Nephron (organoid): ENCODE results near the gene ING3.

Source experiments
- H3K27ac Mint-ChIP-seq, 3 experiments: 2 replicates each; pipeline ENCODE4 v1.8.0; 2020; ENCODE audit warnings: mixed read lengths in 3 of 3, mild to moderate bottlenecking in 2 of 3, moderate library complexity in 1 of 3
- H3K27me3 Mint-ChIP-seq: 2 replicates; pipeline ENCODE4 v1.8.0; 2021; ENCODE audit warnings: low read depth, mild to moderate bottlenecking, moderate library complexity, mixed read lengths
- H3K36me3 Mint-ChIP-seq: 2 replicates; pipeline ENCODE4 v1.8.0; 2020; ENCODE audit warnings: low read depth, mixed read lengths
- H3K4me1 Mint-ChIP-seq: 2 replicates; pipeline ENCODE4 v1.8.0; 2020; ENCODE audit warnings: mixed read lengths
- H3K4me3 Mint-ChIP-seq, 3 experiments: 2 replicates each; pipeline ENCODE4 v1.8.0; 2020; ENCODE audit warnings: mild to moderate bottlenecking in 3 of 3, mixed read lengths in 3 of 3, moderate library complexity in 2 of 3
- H3K9me3 Mint-ChIP-seq: 2 replicates; pipeline ENCODE4 v1.8.0; 2020; ENCODE audit warnings: mixed read lengths
- TF ChIP-seq, protein P1 (sequence below), 3 experiments: fragments of 200-600 bp; sonication (generic); IDR thresholded peaks; one replicate each; pipeline ENCODE4 v1.5.0; 2021; ENCODE audit warnings: antibody characterized with exemption in 3 of 3; ENCODE audit not compliant: unreplicated experiment in 3 of 3

ING3 gene

DNA sequence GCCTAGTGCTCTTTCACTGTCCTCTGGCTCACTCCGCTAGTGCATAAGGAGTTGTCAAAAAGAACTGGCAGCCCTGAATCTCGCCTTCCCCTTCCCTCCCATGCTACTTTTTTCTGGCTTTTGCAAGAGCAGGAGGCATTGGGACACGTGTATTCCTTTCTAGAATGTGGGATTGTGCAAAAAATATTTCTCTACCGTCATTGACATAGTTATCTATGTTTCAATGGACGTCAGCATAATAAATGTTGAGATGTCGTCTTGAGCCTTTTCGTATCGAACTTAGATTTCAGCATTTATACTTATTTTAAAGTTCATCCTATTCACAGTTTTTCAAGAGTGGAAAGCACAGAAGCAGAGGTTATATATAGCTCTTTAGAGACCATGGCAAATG lies 727 bp downstream of the ING3 start:
- peak overlapping the region; percentile 97 to 99 (median 98) for H3K27ac Mint-ChIP-seq
- peaks cover 23% of the 10 kb centered on the region for H3K4me1 Mint-ChIP-seq
- H3K27me3 Mint-ChIP-seq, result no peaks in the 10 kb centered on the region
- H3K4me3 Mint-ChIP-seq, result peak overlapping the region; percentile 92 to 98 (median 95)
- H3K9me3 Mint-ChIP-seq, result no peaks in the 10 kb centered on the region
- TF ChIP-seq, protein P1, sequence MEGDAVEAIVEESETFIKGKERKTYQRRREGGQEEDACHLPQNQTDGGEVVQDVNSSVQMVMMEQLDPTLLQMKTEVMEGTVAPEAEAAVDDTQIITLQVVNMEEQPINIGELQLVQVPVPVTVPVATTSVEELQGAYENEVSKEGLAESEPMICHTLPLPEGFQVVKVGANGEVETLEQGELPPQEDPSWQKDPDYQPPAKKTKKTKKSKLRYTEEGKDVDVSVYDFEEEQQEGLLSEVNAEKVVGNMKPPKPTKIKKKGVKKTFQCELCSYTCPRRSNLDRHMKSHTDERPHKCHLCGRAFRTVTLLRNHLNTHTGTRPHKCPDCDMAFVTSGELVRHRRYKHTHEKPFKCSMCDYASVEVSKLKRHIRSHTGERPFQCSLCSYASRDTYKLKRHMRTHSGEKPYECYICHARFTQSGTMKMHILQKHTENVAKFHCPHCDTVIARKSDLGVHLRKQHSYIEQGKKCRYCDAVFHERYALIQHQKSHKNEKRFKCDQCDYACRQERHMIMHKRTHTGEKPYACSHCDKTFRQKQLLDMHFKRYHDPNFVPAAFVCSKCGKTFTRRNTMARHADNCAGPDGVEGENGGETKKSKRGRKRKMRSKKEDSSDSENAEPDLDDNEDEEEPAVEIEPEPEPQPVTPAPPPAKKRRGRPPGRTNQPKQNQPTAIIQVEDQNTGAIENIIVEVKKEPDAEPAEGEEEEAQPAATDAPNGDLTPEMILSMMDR (IDR thresholded peaks at IDR 0.05; ENCODE audit: unreplicated experiment in 3 of 3), result no peak
- peaks cover 23% of the 10 kb centered on the region for H3K36me3 Mint-ChIP-seq

DNA sequence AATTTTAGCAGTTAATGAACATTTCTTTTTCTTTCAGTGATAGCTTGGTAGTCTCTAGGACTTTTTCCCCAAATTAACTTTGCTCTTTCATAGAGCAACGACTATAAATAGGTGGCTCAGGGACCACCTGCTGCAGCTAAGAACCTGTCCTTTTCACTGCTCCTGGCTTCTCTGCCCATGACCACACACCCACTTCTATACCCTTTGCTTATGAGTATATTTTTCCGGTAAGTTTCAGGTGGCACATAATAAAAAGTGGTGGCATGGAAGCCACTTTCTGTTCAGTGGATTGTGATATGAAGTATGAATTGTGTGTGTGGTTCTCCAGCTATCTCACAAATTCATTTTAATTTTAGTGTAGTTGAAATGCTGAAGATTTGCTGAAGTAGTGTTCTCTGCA lies 1.2 kb downstream of the ING3 start:
- TF ChIP-seq, protein P1 (IDR thresholded peaks at IDR 0.05; ENCODE audit: unreplicated experiment in 3 of 3), result no peak
- H3K9me3 Mint-ChIP-seq, result no peaks in the 10 kb centered on the region
- H3K27ac Mint-ChIP-seq, result peak overlapping the region; percentile 18 to 32 (median 22)
- H3K4me3 Mint-ChIP-seq, result peak overlapping the region; percentile 92 to 98 (median 95)
- peaks cover 23% of the 10 kb centered on the region for H3K4me1 Mint-ChIP-seq
- no peaks in the 10 kb centered on the region for H3K27me3 Mint-ChIP-seq
- peaks cover 24% of the 10 kb centered on the region for H3K36me3 Mint-ChIP-seq

DNA sequence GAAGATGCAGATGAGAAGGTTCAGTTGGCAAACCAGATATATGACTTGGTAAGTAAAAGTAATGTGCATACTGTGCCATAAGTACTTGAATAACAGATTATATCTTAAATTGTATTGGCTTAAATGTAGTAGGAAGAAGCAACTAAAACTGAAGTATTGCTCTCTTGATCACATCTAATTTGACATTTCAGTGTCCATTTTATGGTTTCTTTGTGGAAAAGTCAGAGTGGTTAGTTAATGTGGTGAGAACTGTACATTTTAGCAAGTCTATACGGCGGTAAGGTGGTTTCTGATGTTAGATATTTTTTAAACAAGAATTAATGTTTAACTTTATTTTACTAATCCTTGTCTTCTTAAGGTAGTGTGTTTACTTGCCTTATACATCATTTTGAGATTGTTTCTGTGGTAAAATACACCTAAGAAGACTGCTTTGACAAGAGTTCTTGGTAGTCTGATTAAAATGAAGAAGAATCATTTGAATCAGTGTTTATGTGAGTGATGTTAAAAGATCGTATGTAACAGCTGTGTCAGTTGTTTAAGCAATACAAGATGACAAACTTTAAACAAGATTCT lies 5.1 kb downstream of the ING3 start:
- Mint-ChIP-seq H3K27ac (no peak overlapping the region), H3K4me1 (peaks cover 11% of the 10 kb centered on the region), H3K36me3 (peaks cover 43% of the 10 kb centered on the region), H3K9me3 (no peaks in the 10 kb centered on the region), H3K4me3 (no peak overlapping the region), H3K27me3 (no peaks in the 10 kb centered on the region)
- TF ChIP-seq, protein P1 (IDR thresholded peaks at IDR 0.05; ENCODE audit: unreplicated experiment in 3 of 3), result no peak

DNA sequence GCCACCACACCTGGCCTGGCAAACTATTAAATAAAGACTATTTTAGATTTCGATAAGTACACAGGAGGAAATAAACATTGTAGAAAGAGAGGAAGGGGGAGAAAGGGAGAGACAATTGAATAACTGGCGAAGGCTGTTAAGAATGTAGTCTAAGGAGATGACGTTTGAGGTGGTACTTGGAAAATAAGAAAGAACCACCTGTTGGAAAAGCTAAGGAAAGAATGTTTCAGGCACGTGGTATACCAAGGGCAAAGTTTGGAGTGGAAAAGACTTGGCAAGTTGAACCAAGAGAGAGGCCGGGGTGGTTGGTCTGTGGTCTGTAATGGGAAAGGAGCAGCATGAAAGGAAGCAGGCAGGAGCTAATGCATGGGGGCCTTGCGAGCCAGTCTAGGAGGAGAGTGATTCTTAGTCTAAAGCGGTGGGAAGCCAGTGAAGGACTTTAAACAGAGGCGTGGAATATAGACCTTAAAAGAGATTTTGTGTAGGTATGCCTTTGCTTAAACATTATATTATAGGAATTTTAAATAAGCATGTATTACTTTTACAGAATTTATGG lies 9.4 kb downstream of the ING3 start:
- Mint-ChIP-seq H3K4me1 (no peaks in the 10 kb centered on the region), H3K27ac (no peak overlapping the region), H3K36me3 (peaks cover 45% of the 10 kb centered on the region), H3K27me3 (no peaks in the 10 kb centered on the region), H3K4me3 (no peak overlapping the region), H3K9me3 (no peaks in the 10 kb centered on the region)
- TF ChIP-seq, protein P1 (IDR thresholded peaks at IDR 0.05; ENCODE audit: unreplicated experiment in 3 of 3), result no peak

DNA sequence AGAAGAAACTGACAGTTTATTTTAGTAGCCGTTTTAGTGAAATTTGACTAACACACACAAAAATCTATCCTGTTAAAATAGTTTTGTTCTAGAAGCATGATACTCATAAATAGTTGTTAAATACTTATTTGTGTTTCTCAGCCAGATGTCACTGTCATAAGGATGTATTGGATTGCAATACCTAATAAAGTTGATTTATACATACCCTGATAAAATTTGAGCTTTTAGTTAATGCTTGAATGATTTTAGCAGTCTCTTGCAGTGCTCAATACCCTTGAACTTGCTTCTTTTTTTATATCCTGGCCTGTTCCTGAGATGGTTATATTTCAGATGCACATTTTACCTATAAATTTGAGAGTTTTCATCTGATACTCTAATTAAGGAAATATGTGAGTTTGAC lies 10.1 kb downstream of the ING3 start:
- TF ChIP-seq, protein P1 (IDR thresholded peaks at IDR 0.05; ENCODE audit: unreplicated experiment in 3 of 3), result no peak
- no peak overlapping the region for H3K4me3 Mint-ChIP-seq
- H3K36me3 Mint-ChIP-seq, result peaks cover 47% of the 10 kb centered on the region

DNA sequence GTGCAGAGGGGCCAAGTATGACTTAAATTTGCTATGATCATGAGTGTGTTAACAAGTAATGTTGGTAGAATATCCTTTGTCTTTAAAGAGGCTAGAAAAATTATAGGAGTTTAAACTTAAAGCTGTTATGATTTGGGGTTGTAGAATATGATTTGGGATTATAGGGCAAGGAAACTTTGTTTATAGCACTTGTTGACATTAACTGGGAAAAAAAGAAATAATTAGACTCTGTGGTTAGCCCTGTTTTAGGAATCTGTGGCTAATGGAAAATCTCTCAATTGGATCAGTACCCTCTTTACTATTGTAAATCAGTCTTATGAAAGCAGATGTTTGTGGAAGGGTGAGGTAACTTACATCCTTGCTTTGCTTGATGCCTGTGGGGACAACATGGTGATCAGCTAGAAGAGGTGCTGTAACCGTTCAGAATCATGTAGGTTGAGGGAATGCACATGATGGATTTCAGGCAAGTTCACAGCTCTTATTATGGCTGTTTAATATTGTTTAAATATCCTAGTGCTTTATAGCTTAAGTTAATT lies 11.1 kb downstream of the ING3 start:
- Mint-ChIP-seq H3K36me3 (peaks cover 48% of the 10 kb centered on the region), H3K9me3 (no peaks in the 10 kb centered on the region), H3K4me1 (no peaks in the 10 kb centered on the region), H3K27ac (no peak overlapping the region), H3K27me3 (no peaks in the 10 kb centered on the region), H3K4me3 (no peak overlapping the region)
- TF ChIP-seq, protein P1 (IDR thresholded peaks at IDR 0.05; ENCODE audit: unreplicated experiment in 3 of 3), result no peak

More for the DNA sequence above, 10.1 kb downstream of the ING3 start:
- H3K9me3 Mint-ChIP-seq, result no peaks in the 10 kb centered on the region
- no peaks in the 10 kb centered on the region for H3K27me3 Mint-ChIP-seq
- no peak overlapping the region for H3K27ac Mint-ChIP-seq
- no peaks in the 10 kb centered on the region for H3K4me1 Mint-ChIP-seq
